DMS53 treated with DMSO at 0.1 percent for 48 hours (cell line): ENCODE data around the gene RAG2.
A peak's percentile ranks its signal among the peaks of the same experiment; 100 is the strongest.

ENCODE experiments used
- DNase-seq: peaks from one replicate; lab custom pipeline; 2025; ENCODE audit not compliant: unreplicated experiment; lab: John Stamatoyannopoulos, UW

Gene RAG2

DNA sequence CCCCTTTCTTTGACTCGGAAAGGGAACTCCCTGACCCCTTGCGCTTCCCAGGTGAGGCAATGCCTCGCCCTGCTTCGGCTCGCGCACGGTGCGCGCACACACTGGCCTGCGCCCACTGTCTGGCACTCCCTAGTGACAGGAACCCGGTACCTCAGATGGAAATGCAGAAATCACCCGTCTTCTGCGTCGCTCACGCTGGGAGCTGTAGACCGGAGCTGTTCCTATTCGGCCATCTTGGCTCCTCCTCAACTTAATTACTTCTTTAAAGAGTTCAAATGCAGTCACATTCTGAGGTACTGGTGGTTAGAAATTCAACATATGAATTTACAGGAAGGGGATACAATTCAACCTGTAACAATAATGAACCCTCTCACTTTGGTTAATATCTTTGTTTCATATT, 40.6 kb downstream of the RAG2 start:
- peak; percentile 24 for DNase-seq

DNA sequence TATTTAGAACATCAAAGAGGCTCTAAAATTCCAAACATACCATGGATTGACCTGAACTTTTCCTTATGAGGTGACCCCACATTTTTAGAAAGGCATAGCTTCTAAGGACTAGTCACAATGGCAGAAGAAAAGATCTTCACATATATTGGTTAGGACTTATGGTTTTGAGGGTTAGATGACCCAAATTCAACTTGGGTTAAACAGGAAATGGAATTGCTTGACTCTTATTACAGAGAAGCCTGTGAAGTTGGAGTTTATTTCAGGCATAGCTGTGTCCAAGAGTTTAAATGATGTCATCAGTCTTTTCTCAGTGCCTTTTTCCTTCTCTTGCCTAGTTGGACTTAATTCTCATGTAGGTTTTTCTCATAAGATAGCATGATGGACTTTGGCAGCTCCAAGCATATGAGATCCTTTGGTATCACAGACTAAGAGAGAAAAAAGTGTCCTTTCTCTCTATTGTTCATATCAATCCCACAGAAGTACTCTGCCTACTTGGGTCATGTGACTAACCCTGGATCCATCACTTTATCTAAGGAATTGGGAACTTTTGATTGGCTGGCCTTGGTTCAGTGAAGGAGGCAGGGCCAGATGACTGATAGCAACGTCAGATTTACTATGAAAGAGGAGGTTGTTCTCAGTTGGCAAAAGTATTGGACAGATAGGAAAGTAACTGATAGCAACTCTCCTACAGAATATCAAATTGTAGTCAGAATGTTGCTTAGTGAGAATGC, 47.5 kb downstream of the RAG2 start:
- DNase-seq, result no peak
